ENCODE measurements around the gene ANAPC2. TPM values are rescaled to one million over a fixed set of nuclear protein-coding genes. Genes with fewer than 3 reads are reported as not detected.

Gene ANAPC2
- total and polyA plus RNA-seq, 4 donors = 18.4 to 69.8 (median 44.2) TPM

DNA sequence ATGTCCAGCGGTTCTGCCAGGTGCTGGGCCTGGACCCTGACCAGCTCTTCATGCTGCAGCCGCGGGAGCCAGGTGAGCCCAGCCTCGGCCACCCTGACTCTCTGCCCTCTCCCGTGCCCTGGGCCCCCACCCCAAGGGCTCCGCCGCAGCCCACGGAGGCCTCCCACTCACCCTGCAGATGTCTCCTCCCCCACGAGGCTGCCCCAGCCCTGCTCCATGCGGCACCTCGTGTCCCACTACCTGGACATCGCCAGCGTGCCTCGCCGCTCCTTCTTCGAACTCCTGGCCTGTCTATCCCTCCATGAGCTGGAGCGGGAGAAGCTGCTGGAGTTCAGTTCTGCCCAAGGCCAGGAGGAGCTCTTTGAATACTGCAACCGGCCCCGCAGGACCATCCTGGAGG lies 26.3 kb upstream of the ANAPC2 start:
- WGBS (ENCODE audit: insufficient coverage) = 94% methylated on average over 19 of the region's 19 CpGs
- H3K4me3 ChIP-seq (ENCODE audit: low read depth, low read length) = no peak overlapping the region
- no peak overlapping the region for H3K27ac ChIP-seq (ENCODE audit: low read depth, low read length)
- no peak for DNase-seq (ENCODE audit: low read depth in 4 of 6, low spot score in 6 of 6)
- no peaks in the 10 kb centered on the region for H3K27me3 ChIP-seq (ENCODE audit: control insufficient read depth, insufficient read depth, low read length)
- no peaks in the 10 kb centered on the region for H3K9me3 ChIP-seq (ENCODE audit: control insufficient read depth, insufficient read depth, low read length)
- H3K4me1 ChIP-seq (ENCODE audit: control insufficient read depth, insufficient read depth, low read length) = peaks cover under 1% of the 10 kb centered on the region
- peaks cover 97% of the 10 kb centered on the region for H3K36me3 ChIP-seq (ENCODE audit: control insufficient read depth, insufficient read depth, low read length)

- H3K36me3 ChIP-seq (ENCODE audit: control insufficient read depth, insufficient read depth, low read length) = peaks cover 95% of the 10 kb centered on the region
- no peak overlapping the region for H3K4me3 ChIP-seq (ENCODE audit: low read depth, low read length)
- no peak for DNase-seq (ENCODE audit: low read depth in 4 of 6, low spot score in 6 of 6)
- no peaks in the 10 kb centered on the region for H3K9me3 ChIP-seq (ENCODE audit: control insufficient read depth, insufficient read depth, low read length)
- no peak overlapping the region for H3K27ac ChIP-seq (ENCODE audit: low read depth, low read length)
- 90% methylated on average over 49 of the region's 49 CpGs for WGBS (ENCODE audit: insufficient coverage)
- no peaks in the 10 kb centered on the region for H3K27me3 ChIP-seq (ENCODE audit: control insufficient read depth, insufficient read depth, low read length)
- H3K4me1 ChIP-seq (ENCODE audit: control insufficient read depth, insufficient read depth, low read length) = no peaks in the 10 kb centered on the region
Observed at GRCh38 chr9:137213160-137214060, 25.1 kb upstream of the ANAPC2 start.

- DNase-seq (ENCODE audit: low read depth in 4 of 6, low spot score in 6 of 6) = no peak
- H3K36me3 ChIP-seq (ENCODE audit: control insufficient read depth, insufficient read depth, low read length) = peaks cover 93% of the 10 kb centered on the region
- no peak overlapping the region for H3K4me3 ChIP-seq (ENCODE audit: low read depth, low read length)
- no peaks in the 10 kb centered on the region for H3K4me1 ChIP-seq (ENCODE audit: control insufficient read depth, insufficient read depth, low read length)
- no peaks in the 10 kb centered on the region for H3K9me3 ChIP-seq (ENCODE audit: control insufficient read depth, insufficient read depth, low read length)
- 88% methylated on average over 20 of the region's 21 CpGs for WGBS (ENCODE audit: insufficient coverage)
- H3K27ac ChIP-seq (ENCODE audit: low read depth, low read length) = no peak overlapping the region
- no peaks in the 10 kb centered on the region for H3K27me3 ChIP-seq (ENCODE audit: control insufficient read depth, insufficient read depth, low read length)
Observed at GRCh38 chr9:137212520-137212919, 24.2 kb upstream of the ANAPC2 start.

DNA sequence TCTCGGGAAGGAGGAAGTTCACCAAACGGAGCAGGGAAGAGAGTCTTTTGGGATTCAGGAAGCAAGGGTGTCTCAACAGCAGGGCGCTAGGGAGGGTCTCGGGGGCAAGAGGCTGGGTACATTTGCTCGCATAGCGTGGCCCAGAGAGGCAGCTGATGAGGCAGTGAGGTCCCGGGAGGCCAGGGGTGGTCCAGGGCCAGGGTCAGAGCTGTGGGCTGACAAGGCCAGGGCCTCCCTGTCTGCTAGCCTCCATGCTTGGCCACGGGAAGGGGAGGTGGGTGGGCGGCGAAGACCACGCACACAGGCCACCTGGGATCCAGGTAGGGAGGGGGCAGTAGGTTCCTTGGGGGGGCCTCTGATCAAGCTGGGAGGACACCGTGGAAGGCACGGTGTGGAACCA lies 23.2 kb upstream of the ANAPC2 start:
- Histone ChIP-seq H3K27ac (ENCODE audit: low read depth, low read length) (no peak overlapping the region), H3K36me3 (ENCODE audit: control insufficient read depth, insufficient read depth, low read length) (peaks cover 83% of the 10 kb centered on the region), H3K4me3 (ENCODE audit: low read depth, low read length) (no peak overlapping the region), H3K9me3 (ENCODE audit: control insufficient read depth, insufficient read depth, low read length) (no peaks in the 10 kb centered on the region), H3K27me3 (ENCODE audit: control insufficient read depth, insufficient read depth, low read length) (no peaks in the 10 kb centered on the region), H3K4me1 (ENCODE audit: control insufficient read depth, insufficient read depth, low read length) (peaks cover 4% of the 10 kb centered on the region)
- 92% methylated on average over 13 of the region's 13 CpGs for WGBS (ENCODE audit: insufficient coverage)
- no peak for DNase-seq (ENCODE audit: low read depth in 4 of 6, low spot score in 6 of 6)

- Histone ChIP-seq H3K9me3 (ENCODE audit: control insufficient read depth, insufficient read depth, low read length) (no peaks in the 10 kb centered on the region), H3K27me3 (ENCODE audit: control insufficient read depth, insufficient read depth, low read length) (no peaks in the 10 kb centered on the region), H3K4me1 (ENCODE audit: control insufficient read depth, insufficient read depth, low read length) (peaks cover 32% of the 10 kb centered on the region), H3K4me3 (ENCODE audit: low read depth, low read length) (no peak overlapping the region), H3K36me3 (ENCODE audit: control insufficient read depth, insufficient read depth, low read length) (peaks cover 39% of the 10 kb centered on the region), H3K27ac (ENCODE audit: low read depth, low read length) (no peak overlapping the region)
- DNase-seq (ENCODE audit: low read depth in 4 of 6, low spot score in 6 of 6) = no peak
- WGBS (ENCODE audit: insufficient coverage) = 92% methylated on average over 6 of the region's 7 CpGs
Observed at GRCh38 chr9:137206602-137207001, 18.2 kb upstream of the ANAPC2 start.

DNA sequence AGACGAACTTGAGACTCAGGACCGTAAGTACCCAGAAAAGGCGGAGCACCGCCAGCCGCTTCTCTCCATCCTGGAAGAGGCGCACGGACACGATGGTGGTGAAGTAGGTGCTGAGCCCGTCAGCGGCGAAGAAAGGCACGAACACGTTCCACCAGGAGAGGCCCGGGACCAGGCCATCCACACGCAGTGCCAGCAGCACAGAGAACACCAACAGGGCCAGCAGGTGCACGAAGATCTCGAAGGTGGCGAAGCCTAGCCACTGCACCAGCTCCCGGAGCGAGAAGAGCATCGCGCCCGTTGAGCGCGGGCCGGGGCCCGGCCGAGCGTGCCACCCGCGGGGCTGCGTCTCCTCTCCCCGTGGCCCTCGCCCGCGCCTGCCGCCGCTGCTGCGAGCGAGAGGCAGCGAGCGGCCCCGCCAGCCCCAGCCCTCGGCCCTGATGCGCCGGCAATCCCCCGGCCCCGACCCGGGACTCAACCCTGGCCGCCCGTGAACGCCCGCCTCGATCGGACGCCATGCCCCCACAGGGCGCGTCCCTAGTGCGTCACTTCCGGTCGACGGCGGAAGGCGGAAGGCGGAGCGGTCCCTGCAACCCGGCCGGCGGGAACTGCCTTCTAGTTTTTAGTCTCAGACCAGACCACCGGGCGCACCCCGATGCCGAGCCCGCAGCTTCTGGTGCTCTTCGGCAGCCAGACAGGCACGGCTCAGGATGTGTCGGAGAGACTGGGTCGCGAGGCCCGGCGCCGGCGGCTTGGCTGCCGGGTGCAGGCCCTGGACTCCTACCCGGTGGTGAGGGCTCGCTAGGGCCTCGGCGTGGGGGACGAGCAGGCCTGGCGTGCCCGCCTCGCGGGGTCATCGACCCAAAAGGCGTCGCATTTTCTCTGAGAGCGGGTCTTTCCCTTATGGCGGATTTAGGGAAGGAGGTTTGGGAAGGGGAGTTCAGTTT lies 17.0 kb upstream of the ANAPC2 start, which contains the start of the genes NDOR1 and TMEM203:
TSS of gene NDOR1 (plus strand) at position 575 of the 944 bp plus-strand sequence. CDS start at position 653, 78 bp downstream.
TSS of gene TMEM203 (minus strand) at position 523 of the 944 bp plus-strand sequence. CDS start at position 289, 234 bp downstream.
- Histone ChIP-seq H3K36me3 (ENCODE audit: control insufficient read depth, insufficient read depth, low read length) (peaks cover 32% of the 10 kb centered on the region), H3K4me3 (ENCODE audit: low read depth, low read length) (peak within 1 kb of the TSS; percentile 76), H3K9me3 (ENCODE audit: control insufficient read depth, insufficient read depth, low read length) (no peaks in the 10 kb centered on the region), H3K27me3 (ENCODE audit: control insufficient read depth, insufficient read depth, low read length) (no peaks in the 10 kb centered on the region), H3K27ac (ENCODE audit: low read depth, low read length) (no peak within 1 kb of the TSS), H3K4me1 (ENCODE audit: control insufficient read depth, insufficient read depth, low read length) (peaks cover 40% of the 10 kb centered on the region)
- under 1% methylated on average over 98 of the region's 98 CpGs for WGBS (ENCODE audit: insufficient coverage)
- peak in 5 of 6 donors; percentile 84 to 97 (median 87) for DNase-seq (ENCODE audit: low read depth in 4 of 6, low spot score in 6 of 6)

GRCh38 chr9:137204731-137205125 lies 16.4 kb upstream of the ANAPC2 start:
- Histone ChIP-seq H3K4me1 (ENCODE audit: control insufficient read depth, insufficient read depth, low read length) (peaks cover 40% of the 10 kb centered on the region), H3K4me3 (ENCODE audit: low read depth, low read length) (peak overlapping the region; percentile 76), H3K27ac (ENCODE audit: low read depth, low read length) (no peak overlapping the region), H3K36me3 (ENCODE audit: control insufficient read depth, insufficient read depth, low read length) (peaks cover 26% of the 10 kb centered on the region), H3K27me3 (ENCODE audit: control insufficient read depth, insufficient read depth, low read length) (no peaks in the 10 kb centered on the region), H3K9me3 (ENCODE audit: control insufficient read depth, insufficient read depth, low read length) (no peaks in the 10 kb centered on the region)
- 18% methylated on average over 21 of the region's 21 CpGs for WGBS (ENCODE audit: insufficient coverage)
- DNase-seq (ENCODE audit: low read depth in 4 of 6, low spot score in 6 of 6) = no peak

- WGBS (ENCODE audit: insufficient coverage) = 84% methylated on average over 8 of the region's 8 CpGs
- Histone ChIP-seq H3K4me1 (ENCODE audit: control insufficient read depth, insufficient read depth, low read length) (peaks cover 58% of the 10 kb centered on the region), H3K27me3 (ENCODE audit: control insufficient read depth, insufficient read depth, low read length) (no peaks in the 10 kb centered on the region), H3K36me3 (ENCODE audit: control insufficient read depth, insufficient read depth, low read length) (peaks cover 27% of the 10 kb centered on the region), H3K9me3 (ENCODE audit: control insufficient read depth, insufficient read depth, low read length) (no peaks in the 10 kb centered on the region), H3K4me3 (ENCODE audit: low read depth, low read length) (no peak overlapping the region), H3K27ac (ENCODE audit: low read depth, low read length) (no peak overlapping the region)
- no peak for DNase-seq (ENCODE audit: low read depth in 4 of 6, low spot score in 6 of 6)
Observed at GRCh38 chr9:137202966-137203365, 14.6 kb upstream of the ANAPC2 start.

GRCh38 chr9:137201205-137201868 lies 13.0 kb upstream of the ANAPC2 start:
- H3K4me1 ChIP-seq (ENCODE audit: control insufficient read depth, insufficient read depth, low read length) = peaks cover 64% of the 10 kb centered on the region
- peak overlapping the region; percentile 61 for H3K27ac ChIP-seq (ENCODE audit: low read depth, low read length)
- no peaks in the 10 kb centered on the region for H3K27me3 ChIP-seq (ENCODE audit: control insufficient read depth, insufficient read depth, low read length)
- peaks cover 39% of the 10 kb centered on the region for H3K36me3 ChIP-seq (ENCODE audit: control insufficient read depth, insufficient read depth, low read length)
- DNase-seq (ENCODE audit: low read depth in 4 of 6, low spot score in 6 of 6) = no peak
- WGBS (ENCODE audit: insufficient coverage) = 12% methylated on average over 17 of the region's 23 CpGs
- H3K9me3 ChIP-seq (ENCODE audit: control insufficient read depth, insufficient read depth, low read length) = no peaks in the 10 kb centered on the region
- peak overlapping the region; percentile 70 for H3K4me3 ChIP-seq (ENCODE audit: low read depth, low read length)

Measured in spinal cord (tissue), 10 donors.